Measurements from ENCODE around the gene TSPAN5. TPM values are rescaled to one million over a fixed set of nuclear protein-coding genes. Genes with fewer than 3 reads are reported as not detected.
A peak's percentile ranks its signal among the peaks of the same experiment; 100 is the strongest.

TSPAN5 gene
- total RNA-seq, 1 donor from 2014 or later: 61.4 TPM

DNA sequence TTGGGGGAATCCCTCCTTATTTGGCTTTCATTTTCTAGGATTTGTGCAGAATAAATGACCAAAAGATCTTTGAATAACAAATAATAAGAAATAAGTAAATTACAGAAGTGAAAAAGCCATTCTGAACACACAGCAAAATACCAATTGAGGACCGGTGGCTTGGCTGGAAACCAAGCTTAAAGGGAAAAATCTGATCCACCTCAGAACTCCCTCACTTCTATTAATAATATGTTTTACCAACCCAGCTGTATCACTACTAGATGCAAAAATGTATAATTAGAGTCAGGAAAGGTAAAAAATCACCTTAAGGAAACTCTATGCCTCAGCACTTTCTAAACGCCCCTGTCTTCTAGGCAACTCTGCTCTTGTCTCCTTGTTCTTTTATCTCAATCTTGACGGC is 77.3 kb downstream of the TSPAN5 start:
- Histone ChIP-seq H3K4me2 (ENCODE audit: low read length) (no peak overlapping the region), H2AFZ (ENCODE audit: low read depth, low read length) (no peak overlapping the region), H3K4me1 (ENCODE audit: insufficient read depth, low read length) (peaks cover 9% of the 10 kb centered on the region), H3K9ac (ENCODE audit: low read length) (no peak overlapping the region), H3K27me3 (ENCODE audit: insufficient read depth, low read length) (no peaks in the 10 kb centered on the region), H3K4me3 (ENCODE audit: insufficient read depth, low read depth, low read length) (no peak overlapping the region), H3K36me3 (ENCODE audit: insufficient read depth, low read length) (no peaks in the 10 kb centered on the region), H4K20me1 (ENCODE audit: insufficient read depth, low read length) (peaks cover 71% of the 10 kb centered on the region), H3K79me2 (ENCODE audit: insufficient read depth, low read length) (peaks cover 98% of the 10 kb centered on the region), H3K9me3 (ENCODE audit: insufficient read depth, low read depth, low read length) (no peaks in the 10 kb centered on the region), H3K27ac (ENCODE audit: low read depth, low read length) (no peak overlapping the region)
- no peak for DNase-seq (ENCODE audit: low read depth)
- no peak for TF ChIP-seq CTCF (IDR thresholded peaks at IDR 0.05; ENCODE audit: insufficient read depth, low read depth, low read length)
- TF ChIP-seq EZH2 (IDR thresholded peaks at IDR 0.05; ENCODE audit: insufficient read depth, low read length): no peak
- peaks cover 17% of the 10 kb centered on the region for H3K4me1 Mint-ChIP-seq (ENCODE audit: low read depth, unreplicated experiment)
- no peak for FAIRE-seq
- H3K9me3 Mint-ChIP-seq (ENCODE audit: unreplicated experiment): no peaks in the 10 kb centered on the region
- peaks cover 5% of the 10 kb centered on the region for H3K36me3 Mint-ChIP-seq (ENCODE audit: low read depth, unreplicated experiment)
- H3K27ac Mint-ChIP-seq (ENCODE audit: unreplicated experiment): no peak overlapping the region
- no peak overlapping the region for H3K4me3 Mint-ChIP-seq (ENCODE audit: unreplicated experiment)
- H3K27me3 Mint-ChIP-seq (ENCODE audit: low read depth, unreplicated experiment): no peaks in the 10 kb centered on the region

- H3K79me2 ChIP-seq (ENCODE audit: insufficient read depth, low read length): peaks cover 93% of the 10 kb centered on the region
- H3K27ac Mint-ChIP-seq (ENCODE audit: unreplicated experiment): no peak overlapping the region
- H3K9me3 Mint-ChIP-seq (ENCODE audit: unreplicated experiment): no peaks in the 10 kb centered on the region
These were observed 80.5 kb downstream of the TSPAN5 start for GRCh38 chr4:98577956-98578355.

More at GRCh38 chr4:98577956-98578355, 80.5 kb downstream of the TSPAN5 start:
- FAIRE-seq: no peak
- Histone ChIP-seq H3K36me3 (ENCODE audit: insufficient read depth, low read length) (peaks cover 13% of the 10 kb centered on the region), H3K27me3 (ENCODE audit: insufficient read depth, low read length) (no peaks in the 10 kb centered on the region), H3K4me1 (ENCODE audit: insufficient read depth, low read length) (peaks cover 3% of the 10 kb centered on the region), H3K9me3 (ENCODE audit: insufficient read depth, low read depth, low read length) (no peaks in the 10 kb centered on the region), H3K27ac (ENCODE audit: low read depth, low read length) (no peak overlapping the region), H3K9ac (ENCODE audit: low read length) (no peak overlapping the region), H3K4me3 (ENCODE audit: insufficient read depth, low read depth, low read length) (no peak overlapping the region), H4K20me1 (ENCODE audit: insufficient read depth, low read length) (peaks cover 57% of the 10 kb centered on the region), H2AFZ (ENCODE audit: low read depth, low read length) (no peak overlapping the region), H3K4me2 (ENCODE audit: low read length) (peak overlapping the region; percentile 35)
- Mint-ChIP-seq H3K4me1 (ENCODE audit: low read depth, unreplicated experiment) (peaks cover 10% of the 10 kb centered on the region), H3K4me3 (ENCODE audit: unreplicated experiment) (no peak overlapping the region), H3K36me3 (ENCODE audit: low read depth, unreplicated experiment) (peaks cover 15% of the 10 kb centered on the region), H3K27me3 (ENCODE audit: low read depth, unreplicated experiment) (no peaks in the 10 kb centered on the region)
- no peak for TF ChIP-seq EZH2 (IDR thresholded peaks at IDR 0.05; ENCODE audit: insufficient read depth, low read length)
- no peak for TF ChIP-seq CTCF (IDR thresholded peaks at IDR 0.05; ENCODE audit: insufficient read depth, low read depth, low read length)
- DNase-seq (ENCODE audit: low read depth): peak; percentile 51
